GM23338 (cell line): ENCODE data around the gene TPX2.

ENCODE experiments used
- CREB1 ChIP-seq: fragments of 250-450 bp; sonication (Bioruptor Pico); IDR thresholded peaks from 2 replicates; pipeline ENCODE4 v1.5.0; 2020; ENCODE audit warnings: low read depth, mild to moderate bottlenecking, moderate library complexity
- CTCF ChIP-seq, 2 experiments: fragments of 200-600 bp in 1 of 2; sonication (generic) in 1 of 2; conservative IDR thresholded peaks; 2 replicates each; pipeline versions ENCODE4 v1.5.1 to v1.6.1; 2016 to 2017; ENCODE audit warnings: antibody characterized with exemption in 2 of 2, low read depth in 2 of 2, mild to moderate bottlenecking in 2 of 2, moderate library complexity in 1 of 2
- ETS1 ChIP-seq: IDR thresholded peaks from 2 replicates; pipeline ENCODE4 v1.6.1; 2016; ENCODE audit warnings: antibody characterized with exemption
- EZH2 ChIP-seq: fragments of 200-600 bp; sonication (generic); IDR thresholded peaks from one replicate; pipeline ENCODE4 v1.8.0; 2017; ENCODE audit warnings: antibody characterized with exemption, mild to moderate bottlenecking, low read depth; ENCODE audit not compliant: unreplicated experiment
- EZH2phosphoT487 ChIP-seq: fragments of 200-600 bp; sonication (generic); IDR thresholded peaks from one replicate; pipeline ENCODE4 v1.8.1; 2018; ENCODE audit warnings: antibody characterized with exemption; ENCODE audit not compliant: unreplicated experiment
- JUNB ChIP-seq: IDR thresholded peaks from one replicate; pipeline ENCODE4 v1.6.1; 2016; ENCODE audit warnings: antibody characterized with exemption; ENCODE audit not compliant: unreplicated experiment
- NANOG ChIP-seq: IDR thresholded peaks from 2 replicates; pipeline ENCODE4 v1.6.1; 2016; ENCODE audit warnings: antibody characterized with exemption, borderline replicate concordance
- POLR2AphosphoS5 ChIP-seq: IDR thresholded peaks from 2 replicates; pipeline ENCODE4 v1.6.1; 2016; ENCODE audit warnings: antibody characterized with exemption, low read depth
- REST ChIP-seq: IDR thresholded peaks from one replicate; pipeline ENCODE4 v1.6.1; 2018; ENCODE audit warnings: antibody characterized with exemption; ENCODE audit not compliant: unreplicated experiment
- ZNF114 ChIP-seq: fragments of 250-450 bp; sonication (Bioruptor Pico); IDR thresholded peaks from 2 replicates; pipeline ENCODE4 v1.5.0; 2020; ENCODE audit warnings: mild to moderate bottlenecking, moderate library complexity
- ZNF331 ChIP-seq: fragments of 250-450 bp; sonication (Bioruptor Pico); IDR thresholded peaks from 2 replicates; pipeline ENCODE4 v1.5.0; 2020; ENCODE audit warnings: low read depth, mild to moderate bottlenecking, moderate library complexity
- ZNF462 ChIP-seq: fragments of 250-450 bp; sonication (Bioruptor Pico); IDR thresholded peaks from 2 replicates; pipeline ENCODE4 v1.5.0; 2020; ENCODE audit warnings: mild to moderate bottlenecking, moderate library complexity

GRCh38 chr20:31713312-31714273, 25.5 kb upstream of the TPX2 start:
- TF ChIP-seq POLR2AphosphoS5 (no peak), REST (no peak), EZH2 (no peak), CTCF (conservative IDR thresholded peaks at IDR 0.05; ENCODE audit: low read depth in 2 of 2) (no peak), CREB1 (CRISPR knock-in tag) (no peak), EZH2phosphoT487 (no peak), ZNF114 (CRISPR knock-in tag) (no peak), ZNF331 (CRISPR knock-in tag) (no peak), NANOG (no peak), JUNB (no peak), ZNF462 (CRISPR knock-in tag) (no peak), ETS1 (no peak)
